HepG2 (cell line): ENCODE results near the gene GMEB2. TPM values are rescaled to one million over a fixed set of nuclear protein-coding genes. Genes with fewer than 3 reads are reported as not detected.

Source experiments
- ADNP ChIP-seq: sonication (generic); formaldehyde crosslinking; IDR thresholded peaks from 2 replicates; pipeline ENCODE4 v1.4.0; 2020; ENCODE audit warnings: missing genetic modification reagents
- CENPT ChIP-seq: sonication (generic); formaldehyde crosslinking; IDR thresholded peaks from 2 replicates; pipeline ENCODE4 v1.8.0; 2022; ENCODE audit warnings: low read depth, mild to moderate bottlenecking, moderate library complexity, missing genetic modification reagents
- DRAP1 ChIP-seq: IDR thresholded peaks from 2 replicates; pipeline ENCODE4 v1.6.1; 2016; ENCODE audit warnings: missing genetic modification reagents, missing compliant biosample characterization
- EEA1 ChIP-seq: sonication (generic); formaldehyde crosslinking; IDR thresholded peaks from 2 replicates; pipeline ENCODE4 v1.5.1; 2020; ENCODE audit warnings: mild to moderate bottlenecking, missing genetic modification reagents, borderline replicate concordance
- GATA4 ChIP-seq: sonication (generic); IDR thresholded peaks from 2 replicates; pipeline ENCODE4 v1.6.1; 2016; ENCODE audit warnings: antibody characterized with exemption, low read depth, borderline replicate concordance
- HNF1A ChIP-seq, 2 experiments: sonication (generic) in 1 of 2; formaldehyde crosslinking in 1 of 2; IDR thresholded peaks; 2 replicates each; pipeline versions ENCODE4 v1.4.0 to v1.6.1; 2016 to 2020; ENCODE audit warnings: borderline replicate concordance in 1 of 2, low read depth in 1 of 2, mild to moderate bottlenecking in 1 of 2, missing genetic modification reagents in 1 of 2
- NRL ChIP-seq: sonication (generic); formaldehyde crosslinking; IDR thresholded peaks from 2 replicates; pipeline ENCODE4 v1.5.0; 2020; ENCODE audit warnings: missing genetic modification reagents, mild to moderate bottlenecking, moderate library complexity, borderline replicate concordance
- SRSF1 ChIP-seq: fragments of 200-400 bp; formaldehyde crosslinking; optimal IDR thresholded peaks from 2 replicates; pipeline ENCODE3; 2017; ENCODE audit warnings: mild to moderate bottlenecking, low read depth, low read length, moderate library complexity
- TBX3 ChIP-seq: fragments of 450-650 bp; IDR thresholded peaks from 2 replicates; pipeline ENCODE4 v1.6.1; 2017; ENCODE audit warnings: antibody characterized with exemption, mild to moderate bottlenecking, inconsistent platforms, borderline replicate concordance
- ZFP41 ChIP-seq: sonication (generic); formaldehyde crosslinking; IDR thresholded peaks from 2 replicates; pipeline ENCODE4 v1.4.0; 2020; ENCODE audit warnings: mild to moderate bottlenecking, missing genetic modification reagents, borderline replicate concordance
- ZNF24 ChIP-seq: fragments of 450-650 bp; IDR thresholded peaks from 2 replicates; pipeline ENCODE4 v1.6.1; 2017; ENCODE audit warnings: antibody characterized with exemption, mild to moderate bottlenecking
- ZNF737 ChIP-seq: sonication (generic); formaldehyde crosslinking; IDR thresholded peaks from 2 replicates; pipeline ENCODE4 v1.5.0; 2020; ENCODE audit warnings: missing genetic modification reagents, mild to moderate bottlenecking, borderline replicate concordance
- ZNF776 ChIP-seq: sonication (generic); formaldehyde crosslinking; IDR thresholded peaks from 2 replicates; pipeline ENCODE4 v1.4.0; 2020; ENCODE audit warnings: mild to moderate bottlenecking, missing genetic modification reagents
- polyA plus RNA-seq, 8 experiments: library from polyadenylated mRNA; depleted of rRNA in 3 of 8; stranded (reverse) in 7 of 8; unstranded in 1 of 8; fragments of >200 nt; fragmentation: Illumina TruSeq in 4 of 8; extraction: Trizol in 4 of 8; gene quantifications; 2 replicates each; pipeline versions ENCODE4 v1.2.1 to v1.2.3, GENCODE V29; 2011 to 2016; ENCODE audit warnings: low read depth in 4 of 8, missing spikeins in 1 of 8, mixed read lengths in 1 of 8; ENCODE audit not compliant: insufficient read depth in 1 of 8
- total RNA-seq, 5 experiments: library from RNA; depleted of rRNA; stranded (reverse); fragments of >200 nt; fragmentation: Illumina TruSeq; extraction: Trizol; gene quantifications; 2 replicates each; pipeline ENCODE4 v1.2.3, GENCODE V29; 2016; ENCODE audit warnings: low read depth in 1 of 5
- TF ChIP-seq, protein P1 (sequence below): sonication (generic); formaldehyde crosslinking; IDR thresholded peaks from 2 replicates; pipeline ENCODE4 v1.5.0; 2020; ENCODE audit warnings: missing genetic modification reagents, mild to moderate bottlenecking, borderline replicate concordance
- TF ChIP-seq, protein P2 (sequence below): sonication (generic); formaldehyde crosslinking; IDR thresholded peaks from 2 replicates; pipeline ENCODE4 v1.4.0; 2020; ENCODE audit warnings: mild to moderate bottlenecking, missing genetic modification reagents
- TF ChIP-seq, protein P3 (sequence below): sonication (generic); formaldehyde crosslinking; IDR thresholded peaks from 2 replicates; pipeline ENCODE4 v1.8.1; 2023; ENCODE audit warnings: mild to moderate bottlenecking, inconsistent platforms, moderate library complexity, missing genetic modification reagents, borderline replicate concordance
- TF ChIP-seq, protein P4 (sequence below): sonication (generic); formaldehyde crosslinking; IDR thresholded peaks from 2 replicates; pipeline ENCODE4 v1.4.0; 2020; ENCODE audit warnings: missing genetic modification reagents

The GMEB2 gene
- total and polyA plus RNA-seq, 2 of the 13 experiments (the other 11 are each of a cell fraction or from before 2014, with no cell fraction given), result 10.6 to 12.4 TPM

DNA sequence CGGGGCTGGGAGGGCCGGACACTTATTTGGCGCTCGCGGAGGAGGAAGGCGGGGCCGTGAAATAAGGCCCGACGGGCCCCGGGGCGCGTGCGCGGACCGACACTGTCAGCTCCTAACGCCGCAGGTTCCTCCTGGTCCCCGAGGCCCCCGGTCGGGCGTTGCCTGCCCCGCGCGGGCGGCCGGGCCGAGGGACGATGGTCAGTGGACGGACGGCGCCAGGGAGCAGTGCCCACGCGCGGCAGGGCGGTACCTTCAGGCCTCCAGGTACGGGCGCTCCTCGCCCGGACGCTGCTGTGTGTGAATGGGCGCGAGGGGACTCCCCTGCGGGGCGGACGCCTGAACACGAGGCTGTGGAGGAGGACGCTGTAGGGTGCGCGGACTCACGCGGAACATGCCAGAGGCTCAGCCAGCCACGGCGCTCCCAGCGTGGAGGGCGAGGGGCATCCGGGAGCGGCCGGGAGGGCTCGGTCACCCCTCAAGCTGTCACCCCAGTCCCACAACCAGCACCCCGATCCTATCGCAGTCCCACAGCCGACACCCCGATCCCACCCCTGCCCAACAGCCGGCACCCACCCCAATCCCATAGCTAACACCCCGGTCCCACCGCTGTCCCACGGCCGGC is 339 bp upstream of the GMEB2 start (continued):
- TF ChIP-seq, protein P1, sequence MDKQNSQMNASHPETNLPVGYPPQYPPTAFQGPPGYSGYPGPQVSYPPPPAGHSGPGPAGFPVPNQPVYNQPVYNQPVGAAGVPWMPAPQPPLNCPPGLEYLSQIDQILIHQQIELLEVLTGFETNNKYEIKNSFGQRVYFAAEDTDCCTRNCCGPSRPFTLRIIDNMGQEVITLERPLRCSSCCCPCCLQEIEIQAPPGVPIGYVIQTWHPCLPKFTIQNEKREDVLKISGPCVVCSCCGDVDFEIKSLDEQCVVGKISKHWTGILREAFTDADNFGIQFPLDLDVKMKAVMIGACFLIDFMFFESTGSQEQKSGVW (CRISPR knock-in tag), result no peak
- TF ChIP-seq HNF1A (IDR thresholded peaks at IDR 0.05; ENCODE audit: low read depth) (no peak), HNF1A (CRISPR knock-in tag; IDR thresholded peaks at IDR 0.05; ENCODE audit: borderline replicate concordance) (peak; percentile 86), ZNF24 (no peak), ADNP (CRISPR knock-in tag) (no peak), GATA4 (no peak; the same call in 1 of the 2 replicates), EEA1 (CRISPR knock-in tag) (peak; percentile 90; the same call in 1 of the 2 replicates), ZNF776 (peak; percentile 98), ZFP41 (CRISPR knock-in tag) (peak; percentile 92), DRAP1 (CRISPR knock-in tag) (peak; percentile 76), CENPT (CRISPR knock-in tag) (no peak; the same call in 1 of the 2 replicates), TBX3 (no peak), SRSF1 (peak; percentile 39), ZNF737 (CRISPR knock-in tag) (no peak), NRL (peak; percentile 96)
- TF ChIP-seq, protein P2, sequence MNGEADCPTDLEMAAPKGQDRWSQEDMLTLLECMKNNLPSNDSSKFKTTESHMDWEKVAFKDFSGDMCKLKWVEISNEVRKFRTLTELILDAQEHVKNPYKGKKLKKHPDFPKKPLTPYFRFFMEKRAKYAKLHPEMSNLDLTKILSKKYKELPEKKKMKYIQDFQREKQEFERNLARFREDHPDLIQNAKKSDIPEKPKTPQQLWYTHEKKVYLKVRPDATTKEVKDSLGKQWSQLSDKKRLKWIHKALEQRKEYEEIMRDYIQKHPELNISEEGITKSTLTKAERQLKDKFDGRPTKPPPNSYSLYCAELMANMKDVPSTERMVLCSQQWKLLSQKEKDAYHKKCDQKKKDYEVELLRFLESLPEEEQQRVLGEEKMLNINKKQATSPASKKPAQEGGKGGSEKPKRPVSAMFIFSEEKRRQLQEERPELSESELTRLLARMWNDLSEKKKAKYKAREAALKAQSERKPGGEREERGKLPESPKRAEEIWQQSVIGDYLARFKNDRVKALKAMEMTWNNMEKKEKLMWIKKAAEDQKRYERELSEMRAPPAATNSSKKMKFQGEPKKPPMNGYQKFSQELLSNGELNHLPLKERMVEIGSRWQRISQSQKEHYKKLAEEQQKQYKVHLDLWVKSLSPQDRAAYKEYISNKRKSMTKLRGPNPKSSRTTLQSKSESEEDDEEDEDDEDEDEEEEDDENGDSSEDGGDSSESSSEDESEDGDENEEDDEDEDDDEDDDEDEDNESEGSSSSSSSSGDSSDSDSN (CRISPR knock-in tag), result peak; percentile 93
- TF ChIP-seq, protein P3, sequence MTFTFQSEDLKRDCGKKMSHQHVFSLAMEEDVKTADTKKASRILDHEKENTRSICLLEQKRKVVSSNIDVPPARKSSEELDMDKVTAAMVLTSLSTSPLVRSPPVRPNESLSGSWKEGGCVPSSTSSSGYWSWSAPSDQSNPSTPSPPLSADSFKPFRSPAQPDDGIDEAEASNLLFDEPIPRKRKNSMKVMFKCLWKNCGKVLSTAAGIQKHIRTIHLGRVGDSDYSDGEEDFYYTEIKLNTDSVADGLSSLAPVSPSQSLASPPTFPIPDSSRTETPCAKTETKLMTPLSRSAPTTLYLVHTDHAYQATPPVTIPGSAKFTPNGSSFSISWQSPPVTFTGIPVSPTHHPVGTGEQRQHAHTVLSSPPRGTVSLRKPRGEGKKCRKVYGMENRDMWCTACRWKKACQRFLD (CRISPR knock-in tag), result peak; percentile 70; the same call in 1 of the 2 replicates
- TF ChIP-seq, protein P4, sequence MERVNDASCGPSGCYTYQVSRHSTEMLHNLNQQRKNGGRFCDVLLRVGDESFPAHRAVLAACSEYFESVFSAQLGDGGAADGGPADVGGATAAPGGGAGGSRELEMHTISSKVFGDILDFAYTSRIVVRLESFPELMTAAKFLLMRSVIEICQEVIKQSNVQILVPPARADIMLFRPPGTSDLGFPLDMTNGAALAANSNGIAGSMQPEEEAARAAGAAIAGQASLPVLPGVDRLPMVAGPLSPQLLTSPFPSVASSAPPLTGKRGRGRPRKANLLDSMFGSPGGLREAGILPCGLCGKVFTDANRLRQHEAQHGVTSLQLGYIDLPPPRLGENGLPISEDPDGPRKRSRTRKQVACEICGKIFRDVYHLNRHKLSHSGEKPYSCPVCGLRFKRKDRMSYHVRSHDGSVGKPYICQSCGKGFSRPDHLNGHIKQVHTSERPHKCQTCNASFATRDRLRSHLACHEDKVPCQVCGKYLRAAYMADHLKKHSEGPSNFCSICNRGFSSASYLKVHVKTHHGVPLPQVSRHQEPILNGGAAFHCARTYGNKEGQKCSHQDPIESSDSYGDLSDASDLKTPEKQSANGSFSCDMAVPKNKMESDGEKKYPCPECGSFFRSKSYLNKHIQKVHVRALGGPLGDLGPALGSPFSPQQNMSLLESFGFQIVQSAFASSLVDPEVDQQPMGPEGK, result peak; percentile 79
